Measurements from ENCODE around the gene PHIP.
"Not testable (repeated sequence)": the region's sequence is repeated elsewhere in the genome, so short reads cannot be mapped to it uniquely, and the experiment has no call there.

PHIP gene

DNA sequence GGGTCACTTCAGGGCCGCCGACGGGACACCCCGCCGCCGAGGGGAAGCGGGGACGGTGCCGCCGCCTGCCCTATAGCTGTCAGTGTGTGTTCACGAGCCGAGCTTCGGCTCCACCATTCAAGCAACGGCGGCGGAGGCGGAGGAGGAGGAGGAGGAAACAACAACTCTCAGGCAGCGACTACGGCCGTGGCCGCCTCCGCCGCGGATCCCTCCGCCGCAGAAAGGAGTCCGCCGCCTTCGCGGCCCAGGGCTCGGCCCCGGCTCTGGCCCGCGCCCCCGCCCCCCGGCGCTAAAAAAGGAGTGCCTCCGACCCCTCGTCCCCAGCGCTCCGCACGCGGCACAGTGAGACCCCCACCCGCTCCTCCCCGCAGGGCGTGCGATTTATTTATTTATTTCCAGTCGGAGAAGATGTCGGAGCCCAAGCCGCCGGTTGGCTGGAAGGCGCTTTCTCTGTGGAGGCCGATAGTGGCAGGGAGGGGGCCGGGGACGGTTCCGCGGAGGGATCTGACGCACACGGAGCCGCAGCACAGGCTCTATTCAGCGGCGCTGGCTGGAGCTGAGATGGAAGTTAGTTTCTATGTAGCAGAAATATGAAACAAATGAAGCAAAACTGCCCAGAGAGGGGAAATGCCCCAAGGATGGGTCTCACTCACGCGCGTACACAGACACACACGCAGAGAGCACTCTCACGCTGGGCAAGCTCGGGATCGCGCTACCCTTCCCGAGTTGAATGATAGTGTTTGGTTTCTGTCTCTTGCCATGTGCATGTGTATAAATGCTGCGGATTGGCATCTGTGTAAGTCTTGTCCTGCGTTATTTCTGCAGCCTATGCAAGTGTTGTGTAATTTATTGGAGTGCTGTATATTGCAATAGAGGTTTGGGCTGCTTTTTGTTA lies at the start of gene PHIP:
TSS of gene PHIP (minus strand) at position 180 of the 895 bp plus-strand sequence. CDS start 186 bp downstream, outside the sequence.
- no peak for FAIRE-seq

DNA sequence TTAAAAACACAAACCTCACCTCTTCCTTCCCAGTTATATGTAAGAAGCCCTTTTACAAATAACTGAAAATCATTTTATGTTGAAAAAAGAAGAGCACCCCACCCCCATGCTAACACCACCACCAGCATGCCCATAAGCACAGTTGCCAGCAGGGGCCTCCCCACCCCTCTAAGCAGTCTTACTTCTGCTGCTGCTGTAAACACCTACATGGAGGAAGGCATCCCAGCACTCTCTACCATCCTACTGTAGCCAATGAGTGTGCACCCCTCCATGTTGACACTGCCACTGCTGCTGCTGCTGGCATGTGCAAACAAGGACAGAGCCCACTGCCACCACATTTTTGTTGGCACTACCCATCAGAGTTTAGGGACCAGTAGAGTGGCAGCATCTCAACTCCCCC lies 49.6 kb upstream of the PHIP start:
- FAIRE-seq (no peak), DNase-seq (ENCODE audit: insufficient read length, low spot score) (no peak)

More for the DNA sequence above, at the start of gene PHIP:
- DNase-seq (ENCODE audit: insufficient read length, low spot score) = peak; percentile 56

GRCh38 chr6:79119217-79119616 lies 41.2 kb upstream of the PHIP start:
- DNase-seq (ENCODE audit: insufficient read length, low spot score) = no peak
- no peak for FAIRE-seq

- FAIRE-seq = no peak
- DNase-seq (ENCODE audit: insufficient read length, low spot score) = no peak
These were observed 39.7 kb upstream of the PHIP start for GRCh38 chr6:79117752-79118151.

GRCh38 chr6:79115553-79116182 lies 37.6 kb upstream of the PHIP start:
- DNase-seq (ENCODE audit: insufficient read length, low spot score) (no peak), FAIRE-seq (no peak)

GRCh38 chr6:79111549-79111948 lies 33.5 kb upstream of the PHIP start:
- FAIRE-seq (no peak), DNase-seq (ENCODE audit: insufficient read length, low spot score) (no peak)

DNA sequence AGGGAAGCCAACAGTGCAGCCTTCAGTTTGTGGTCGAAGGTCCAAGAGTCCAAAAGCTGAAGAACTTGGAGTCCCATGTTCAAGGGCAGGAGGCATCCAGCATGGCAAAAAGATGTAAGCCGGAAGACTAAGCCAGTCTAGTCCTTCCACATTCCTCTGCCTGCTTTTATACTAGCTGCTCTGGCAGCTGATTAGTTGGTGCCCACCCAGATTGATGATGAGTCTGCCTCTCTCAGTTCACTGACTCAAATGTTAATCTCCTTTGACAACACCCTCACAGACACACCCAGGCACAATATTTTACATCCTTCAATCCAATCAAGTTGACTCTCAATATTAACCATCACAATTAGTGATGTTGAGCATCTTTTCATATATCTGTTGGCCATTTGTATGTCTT lies 23.1 kb upstream of the PHIP start:
- FAIRE-seq (no peak), DNase-seq (ENCODE audit: insufficient read length, low spot score) (no peak)

DNA sequence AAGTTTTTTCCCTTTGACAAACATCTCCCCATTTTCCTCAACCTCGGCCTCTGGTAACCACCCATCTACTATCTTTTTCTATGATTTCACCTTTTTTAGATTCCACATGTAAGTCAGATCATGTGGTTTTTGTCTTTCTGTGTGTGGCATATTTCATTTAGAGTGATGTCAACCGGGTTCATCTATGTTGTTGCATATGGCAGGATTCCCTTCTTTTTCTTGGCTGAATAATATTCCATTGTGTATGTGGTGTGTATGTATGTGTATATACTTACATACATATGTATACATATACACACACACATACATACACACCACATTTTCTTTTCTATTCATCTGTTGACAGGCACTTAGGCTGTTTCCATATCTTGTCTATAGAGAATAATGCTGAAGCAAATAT lies 22.2 kb upstream of the PHIP start:
- FAIRE-seq (no peak), DNase-seq (ENCODE audit: insufficient read length, low spot score) (no peak)

DNA sequence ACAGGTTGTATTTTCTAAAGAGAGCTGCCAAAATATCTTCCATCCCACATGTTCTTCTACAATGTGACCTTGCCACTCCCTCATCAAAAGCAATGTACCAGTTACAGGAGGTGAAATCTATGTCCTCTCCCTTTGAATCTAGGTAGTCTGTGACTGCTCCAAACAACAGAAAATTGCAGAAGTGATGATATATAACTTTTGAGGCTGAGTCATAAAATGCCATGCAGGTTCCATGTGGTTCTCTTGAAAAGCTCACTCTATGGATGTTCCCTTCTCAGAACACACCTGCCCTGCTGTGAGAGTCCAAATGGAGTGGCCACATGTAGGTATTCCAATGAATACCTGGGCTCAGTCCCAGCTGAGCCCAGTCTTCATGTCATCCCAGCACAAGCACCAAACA lies 16.9 kb upstream of the PHIP start:
- DNase-seq (ENCODE audit: insufficient read length, low spot score) = no peak
- FAIRE-seq = no peak

DNA sequence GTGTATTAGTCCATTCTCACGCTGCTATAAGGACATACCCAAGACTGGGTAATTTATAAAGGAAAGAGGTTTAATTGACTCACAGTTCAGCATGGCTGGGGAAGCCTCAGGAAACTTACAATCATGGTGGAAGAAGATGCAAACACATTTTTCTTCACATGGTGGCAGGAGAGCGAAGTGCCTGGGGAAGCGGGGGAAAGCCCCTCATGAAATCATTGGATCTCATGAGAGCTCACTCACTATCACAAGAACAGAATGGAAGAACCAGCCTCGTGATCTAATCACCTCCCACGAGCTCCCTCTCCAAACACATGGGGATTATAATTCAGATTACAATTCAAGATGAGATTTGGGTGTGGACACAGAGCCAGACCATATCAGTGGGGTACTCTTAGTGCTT lies 13.7 kb upstream of the PHIP start:
- DNase-seq (ENCODE audit: insufficient read length, low spot score); FAIRE-seq: not testable (repeated sequence)

DNA sequence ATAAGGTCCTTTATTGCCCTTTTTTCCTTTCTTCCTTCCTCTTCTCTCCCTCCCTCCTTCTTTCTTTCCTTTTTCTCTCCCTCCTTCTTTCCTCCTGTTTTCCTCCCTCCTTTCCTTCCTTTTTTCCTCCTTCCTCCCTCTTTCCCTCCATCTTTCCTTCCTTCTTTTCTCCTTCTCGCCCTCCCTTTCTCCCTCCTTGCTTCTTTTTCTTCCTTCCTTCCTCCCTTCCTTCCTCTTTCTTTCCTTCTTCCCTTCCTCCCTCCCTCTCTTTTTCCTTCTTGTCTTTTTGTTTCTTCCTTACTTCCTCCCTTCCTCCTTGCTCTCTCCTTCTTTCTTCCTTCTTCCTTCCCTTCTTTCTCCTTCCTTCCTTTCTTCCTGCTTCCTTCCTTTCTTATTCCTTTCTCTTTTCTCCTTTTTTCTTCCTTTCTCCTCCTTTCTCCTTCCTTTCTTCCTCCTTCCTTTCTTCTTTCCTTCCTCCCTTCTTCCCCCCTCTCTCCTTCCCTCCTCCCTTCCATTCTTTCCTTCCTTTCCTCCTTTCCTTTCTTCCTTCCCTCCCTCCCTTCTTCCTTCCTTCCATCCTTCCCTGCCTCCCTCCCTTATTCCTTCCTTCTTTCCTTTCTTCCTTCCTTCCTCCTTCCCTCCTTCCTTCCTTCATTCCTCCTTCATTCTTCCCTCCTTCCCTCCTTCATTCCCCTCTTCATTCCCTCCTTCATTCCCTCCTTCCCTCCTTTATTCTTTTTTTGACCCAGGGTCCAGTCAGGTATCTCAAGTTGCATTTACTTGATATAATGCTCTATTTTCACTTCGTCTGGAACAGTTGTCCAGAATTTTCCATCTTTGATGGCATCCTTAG lies 11.7 kb upstream of the PHIP start:
- DNase-seq (ENCODE audit: insufficient read length, low spot score) = no peak
- FAIRE-seq = no peak

GRCh38 chr6:79084693-79085092 lies 6.6 kb upstream of the PHIP start:
- no peak for FAIRE-seq
- DNase-seq (ENCODE audit: insufficient read length, low spot score) = no peak

DNA sequence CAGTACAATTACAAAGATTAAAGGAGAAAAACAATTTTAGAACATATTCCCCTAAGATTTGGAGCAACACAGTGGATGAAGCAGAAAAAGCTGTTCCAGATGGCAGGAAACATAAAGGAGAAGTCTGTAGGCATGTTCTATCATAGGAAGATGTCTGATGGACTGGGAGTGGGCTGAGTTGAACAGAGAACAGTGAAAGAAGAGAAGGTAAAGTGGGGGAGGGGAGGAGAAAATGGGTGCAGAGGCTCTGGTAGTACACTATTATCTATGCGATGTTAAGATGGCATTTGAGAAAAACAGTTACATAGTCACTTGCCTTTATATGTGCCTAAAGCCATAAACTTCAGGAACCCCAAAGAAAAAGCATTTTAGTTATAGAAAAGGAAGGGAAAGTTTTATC lies 4.2 kb upstream of the PHIP start:
- no peak for FAIRE-seq

DNA sequence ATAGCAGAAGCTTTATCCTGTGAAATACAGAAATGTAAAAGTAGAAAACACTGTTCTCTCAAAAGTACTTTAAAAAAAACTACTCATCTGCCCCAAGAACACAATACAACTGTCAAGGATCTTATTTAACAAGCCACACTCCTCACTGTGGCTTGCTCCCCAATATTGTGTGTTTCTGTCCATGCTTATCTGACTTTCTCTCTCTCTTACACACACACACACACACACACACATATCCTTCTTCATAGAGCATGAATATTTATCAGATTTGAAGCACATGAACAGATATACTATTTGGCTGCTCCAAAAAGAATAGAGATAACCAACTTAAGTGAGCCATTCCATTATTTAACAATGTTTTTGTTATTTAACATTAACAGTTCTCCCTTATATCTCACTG lies 3.6 kb upstream of the PHIP start:
- FAIRE-seq (no peak), DNase-seq (ENCODE audit: insufficient read length, low spot score) (no peak)

More for the DNA sequence above, 4.2 kb upstream of the PHIP start:
- no peak for DNase-seq (ENCODE audit: insufficient read length, low spot score)

DNA sequence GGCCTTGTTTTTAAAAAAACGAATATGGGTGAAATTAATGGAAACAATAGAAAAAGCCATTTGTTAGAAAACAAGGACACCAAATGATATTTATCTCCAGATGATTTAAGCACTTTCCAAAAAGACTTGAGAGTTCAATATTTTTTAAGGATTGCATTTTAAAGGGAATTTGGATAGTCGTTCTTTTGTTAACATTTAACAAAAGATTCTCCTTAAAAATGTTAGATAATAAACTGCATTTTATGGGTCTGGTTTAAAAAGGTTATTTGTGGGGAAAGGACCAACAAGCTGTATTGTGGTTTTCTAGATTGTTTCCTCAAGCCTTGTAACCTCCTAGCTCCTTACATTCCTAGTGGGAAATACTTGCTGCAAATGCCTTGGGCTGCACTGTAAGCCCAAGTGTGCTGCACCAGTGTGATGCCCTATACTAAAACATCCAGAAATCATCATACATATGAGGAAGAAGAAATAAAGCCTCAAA lies 1.5 kb upstream of the PHIP start:
- DNase-seq (ENCODE audit: insufficient read length, low spot score) (no peak), FAIRE-seq (no peak)

GRCh38 chr6:79077715-79078074 lies 359 bp downstream of the PHIP start:
- FAIRE-seq = no peak
- DNase-seq (ENCODE audit: insufficient read length, low spot score) = peak; percentile 13

GRCh38 chr6:79076782-79077641 lies 1.0 kb downstream of the PHIP start:
- DNase-seq (ENCODE audit: insufficient read length, low spot score) (peak; percentile 70), FAIRE-seq (peak; percentile 65)

- FAIRE-seq (no peak), DNase-seq (ENCODE audit: insufficient read length, low spot score) (no peak)
These were observed 1.9 kb downstream of the PHIP start for GRCh38 chr6:79076160-79076559.

DNA sequence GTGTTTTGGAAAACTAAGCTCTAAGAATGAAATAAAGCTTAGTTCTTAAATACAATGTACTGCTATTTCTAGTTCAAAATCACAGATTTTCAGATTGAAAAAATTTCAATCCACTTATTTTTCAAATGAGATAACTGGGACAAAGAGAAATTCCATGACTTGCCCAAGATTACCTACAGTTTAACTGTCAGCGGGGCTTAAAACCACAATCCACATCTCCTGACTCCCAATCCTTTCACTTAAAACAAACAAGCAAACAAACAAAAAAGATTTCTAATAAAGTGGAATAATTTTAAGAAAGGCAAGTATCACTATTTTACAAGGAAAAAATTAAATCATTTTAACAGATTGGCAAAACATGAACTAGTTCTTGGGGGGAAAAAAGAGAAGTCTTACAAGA lies 4.2 kb downstream of the PHIP start:
- FAIRE-seq (no peak), DNase-seq (ENCODE audit: insufficient read length, low spot score) (no peak)

GRCh38 chr6:79072640-79073181 lies 5.3 kb downstream of the PHIP start:
- FAIRE-seq (no peak), DNase-seq (ENCODE audit: insufficient read length, low spot score) (no peak)
